Activated CD4-positive, alpha-beta memory T cell treated with anti-CD3 and anti-CD28 coated beads, Interleukin-2, amount 10 ng/mL, durations not matched to agents 7 days and 5 days (primary cell): ENCODE results near the gene RRP8. TPM values are rescaled to one million over a fixed set of nuclear protein-coding genes. Genes with fewer than 3 reads are reported as not detected.

Experiments used
- CTCF ChIA-PET: fragments of 350-600 bp; sonication (Branson Sonifier 250); formaldehyde crosslinking; loops from one replicate; lab custom pipeline; 2021; ENCODE audit warnings: antibody characterized with exemption, inconsistent platforms; lab: Charles Lee
- POLR2A ChIA-PET: fragments of 350-600 bp; sonication (Branson Sonifier 250); formaldehyde crosslinking; loops from one replicate; lab custom pipeline; 2021; ENCODE audit warnings: antibody characterized with exemption; lab: Charles Lee
- DNase-seq: peaks from one replicate; pipeline ENCODE4 v3.0.0-alpha.2; 2020
- H3K27ac Mint-ChIP-seq: one replicate; pipeline ENCODE4 v1.8.0; 2021; ENCODE audit warnings: mild to moderate bottlenecking, mixed read lengths
- H3K27me3 Mint-ChIP-seq: one replicate; pipeline ENCODE4 v1.8.0; 2021; ENCODE audit warnings: mixed read lengths
- H3K36me3 Mint-ChIP-seq: one replicate; pipeline ENCODE4 v1.8.0; 2021; ENCODE audit warnings: low read depth, mixed read lengths
- H3K4me1 Mint-ChIP-seq: one replicate; pipeline ENCODE4 v1.8.0; 2021; ENCODE audit warnings: mixed read lengths
- H3K4me3 Mint-ChIP-seq: one replicate; pipeline ENCODE4 v1.8.0; 2021; ENCODE audit warnings: mild to moderate bottlenecking, mixed read lengths
- H3K9me3 Mint-ChIP-seq: one replicate; pipeline ENCODE4 v1.8.0; 2021; ENCODE audit warnings: mixed read lengths
- total RNA-seq, 2 experiments: library from RNA; stranded (reverse); gene quantifications; one replicate each; pipeline ENCODE4 v1.2.3, GENCODE V29; 2021

RRP8 gene
- total RNA-seq, 2 experiments from 2014 or later, result 21.8 to 24.4 TPM

DNA sequence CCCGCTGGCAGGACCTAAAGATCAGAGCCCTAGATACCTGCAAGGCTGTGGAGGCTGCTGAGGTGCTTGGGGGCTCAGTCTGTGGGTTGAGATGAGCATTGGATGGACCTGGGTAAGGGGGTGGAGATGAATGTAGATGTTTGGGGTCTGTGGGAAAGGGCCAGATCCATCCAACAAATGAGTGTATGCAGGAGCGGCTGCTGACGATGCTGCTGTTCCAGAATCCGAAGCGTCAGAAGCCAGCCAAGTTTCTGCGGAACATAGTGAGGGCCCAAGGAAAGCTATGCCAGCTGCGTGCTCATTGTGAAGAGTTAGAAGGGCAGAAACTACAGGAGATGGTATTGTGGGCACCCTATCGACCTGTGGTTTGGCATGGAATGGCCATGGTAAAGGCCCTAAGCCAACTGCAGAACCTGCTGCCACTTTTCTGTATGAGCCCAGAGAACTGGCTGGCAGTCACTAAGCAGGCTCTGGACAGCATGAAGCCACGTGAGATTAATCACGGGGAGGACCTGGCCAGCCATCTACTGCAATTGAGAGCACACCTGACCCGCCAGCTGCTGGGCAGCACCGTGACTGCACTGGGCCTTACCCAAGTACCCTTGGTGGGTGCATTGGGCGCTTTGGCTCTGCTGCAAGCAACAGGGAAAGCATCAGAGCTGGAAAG is 36.6 kb downstream of the RRP8 start:
- Mint-ChIP-seq H3K36me3 (no peaks in the 10 kb centered on the region), H3K4me3 (no peak overlapping the region), H3K9me3 (no peaks in the 10 kb centered on the region), H3K4me1 (no peaks in the 10 kb centered on the region), H3K27ac (no peak overlapping the region), H3K27me3 (no peaks in the 10 kb centered on the region)
- ChIA-PET CTCF (no interaction called here), POLR2A (no interaction called here)
- no peak for DNase-seq

DNA sequence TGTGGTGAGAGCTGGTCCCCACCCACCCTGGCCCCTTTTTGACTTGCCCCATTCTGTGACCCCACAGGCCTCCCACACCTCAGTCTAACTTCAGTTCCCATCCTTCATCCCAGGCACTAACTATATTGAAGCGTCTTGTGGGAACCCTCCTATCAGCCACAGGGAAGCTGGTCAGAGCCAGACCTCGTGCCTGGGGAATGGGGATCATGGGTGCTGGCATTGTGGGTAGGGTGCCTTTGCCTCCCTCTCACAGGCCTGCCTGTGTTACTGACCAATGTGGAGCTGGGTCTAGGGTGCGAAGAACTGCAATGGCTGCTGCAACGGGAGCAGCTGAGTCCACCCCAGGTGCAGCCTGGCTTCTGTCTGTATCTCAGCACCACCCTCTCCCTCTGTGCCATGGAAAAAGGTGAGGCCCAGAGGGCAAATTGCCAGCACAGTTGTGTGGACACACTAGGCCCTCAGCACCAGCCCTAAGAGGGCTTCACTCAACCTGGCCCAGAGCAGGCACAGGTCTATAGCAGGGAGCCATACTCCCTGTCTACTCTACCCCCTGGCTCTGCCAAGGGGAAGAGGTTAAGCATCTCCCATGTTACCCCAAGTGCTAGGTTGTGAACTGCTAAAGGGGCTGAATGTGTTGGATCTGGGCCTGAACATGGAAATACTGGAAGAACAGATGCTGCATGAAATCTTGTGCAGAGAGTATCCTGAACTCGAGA is 37.3 kb downstream of the RRP8 start:
- Mint-ChIP-seq H3K36me3 (no peaks in the 10 kb centered on the region), H3K9me3 (no peaks in the 10 kb centered on the region), H3K27ac (no peak overlapping the region), H3K27me3 (no peaks in the 10 kb centered on the region), H3K4me3 (no peak overlapping the region), H3K4me1 (no peaks in the 10 kb centered on the region)
- ChIA-PET CTCF (interaction anchor here (1.2 kb wide), 1 partner anchor 117 kb away, joined by 3 read pairs; the partner anchor contains the start of gene MRPL17), POLR2A (no interaction called here)
- no peak for DNase-seq

DNA sequence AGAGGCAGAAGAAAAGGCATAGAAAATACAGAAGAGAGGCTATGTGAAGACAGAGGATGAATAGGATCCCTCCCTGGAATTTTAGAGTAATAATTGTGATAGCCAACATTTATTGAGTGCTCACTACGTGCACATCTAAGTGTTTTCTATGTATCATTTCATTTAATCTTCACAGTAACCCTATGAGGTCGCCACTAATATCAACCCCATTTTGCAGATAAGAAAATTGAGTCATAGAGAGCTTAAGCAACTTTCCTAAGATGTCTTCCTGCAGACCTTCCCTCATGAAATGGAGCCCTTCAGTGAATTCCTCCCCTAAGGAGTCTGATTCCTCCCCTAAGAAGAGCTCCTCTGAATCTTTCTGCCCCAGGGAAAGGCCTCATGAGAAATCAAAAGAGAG is 38.1 kb downstream of the RRP8 start:
- Mint-ChIP-seq H3K4me3 (no peak overlapping the region), H3K4me1 (no peaks in the 10 kb centered on the region)
- CTCF ChIA-PET, result interaction anchor here (1.2 kb wide), 1 partner anchor 118 kb away, joined by 3 read pairs; the partner anchor contains the start of gene MRPL17

DNA sequence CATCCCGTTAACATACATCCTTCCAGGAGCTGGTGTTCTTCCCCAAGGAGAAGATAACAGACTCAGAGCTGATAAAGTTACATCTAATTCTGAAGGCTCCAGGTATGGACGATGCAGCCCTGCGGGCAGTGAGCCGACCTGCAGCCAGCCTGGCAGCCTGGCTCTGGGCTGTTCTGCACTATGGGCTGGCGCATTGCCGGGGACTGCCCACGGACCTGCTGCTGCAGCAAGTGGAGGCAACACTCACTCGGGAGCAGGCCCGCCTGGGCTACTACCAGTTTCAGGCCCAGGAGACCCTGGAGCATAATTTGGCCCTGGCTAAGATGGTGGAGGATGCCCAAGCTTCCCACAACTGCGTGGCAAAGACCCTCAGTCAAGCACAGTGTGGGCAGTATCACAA is 39.7 kb downstream of the RRP8 start:
- no peaks in the 10 kb centered on the region for H3K4me1 Mint-ChIP-seq
- ChIA-PET POLR2A (no interaction called here), CTCF (no interaction called here)
- no peaks in the 10 kb centered on the region for H3K36me3 Mint-ChIP-seq
- H3K9me3 Mint-ChIP-seq, result no peaks in the 10 kb centered on the region
- no peak for DNase-seq
- no peak overlapping the region for H3K27ac Mint-ChIP-seq
- no peaks in the 10 kb centered on the region for H3K27me3 Mint-ChIP-seq
- H3K4me3 Mint-ChIP-seq, result no peak overlapping the region

More for the DNA sequence above, 38.1 kb downstream of the RRP8 start:
- H3K27me3 Mint-ChIP-seq, result no peaks in the 10 kb centered on the region
- no peak overlapping the region for H3K27ac Mint-ChIP-seq
- H3K36me3 Mint-ChIP-seq, result no peaks in the 10 kb centered on the region
- POLR2A ChIA-PET, result no interaction called here
- no peak for DNase-seq
- no peaks in the 10 kb centered on the region for H3K9me3 Mint-ChIP-seq

DNA sequence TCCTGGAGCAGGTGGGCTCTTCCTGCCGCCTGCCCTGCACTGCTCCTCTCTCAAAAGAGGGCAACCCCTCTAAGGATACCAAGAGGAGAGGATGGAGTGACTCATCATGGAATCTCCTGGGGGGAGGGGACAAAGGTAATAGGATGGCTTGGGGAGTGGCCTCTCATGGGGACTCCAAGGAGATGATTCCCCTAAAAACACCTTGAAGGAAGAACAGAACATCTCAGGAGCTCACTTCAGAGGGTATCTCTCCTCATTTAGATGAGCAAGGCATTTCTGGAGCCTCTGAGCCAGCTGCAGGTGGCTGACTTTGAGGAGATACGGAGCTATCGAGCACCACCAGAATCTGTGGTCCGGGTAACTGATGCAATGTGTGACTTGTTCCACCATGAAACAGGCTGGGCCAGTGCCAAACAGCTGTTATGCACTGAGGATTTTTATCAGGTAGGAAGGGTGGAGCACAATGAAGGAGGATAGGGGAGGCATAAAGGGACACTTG is 40.2 kb downstream of the RRP8 start:
- ChIA-PET POLR2A (no interaction called here), CTCF (no interaction called here)
- Mint-ChIP-seq H3K36me3 (no peaks in the 10 kb centered on the region), H3K27me3 (no peaks in the 10 kb centered on the region), H3K4me3 (no peak overlapping the region), H3K4me1 (no peaks in the 10 kb centered on the region), H3K27ac (no peak overlapping the region), H3K9me3 (no peaks in the 10 kb centered on the region)
- DNase-seq, result no peak

DNA sequence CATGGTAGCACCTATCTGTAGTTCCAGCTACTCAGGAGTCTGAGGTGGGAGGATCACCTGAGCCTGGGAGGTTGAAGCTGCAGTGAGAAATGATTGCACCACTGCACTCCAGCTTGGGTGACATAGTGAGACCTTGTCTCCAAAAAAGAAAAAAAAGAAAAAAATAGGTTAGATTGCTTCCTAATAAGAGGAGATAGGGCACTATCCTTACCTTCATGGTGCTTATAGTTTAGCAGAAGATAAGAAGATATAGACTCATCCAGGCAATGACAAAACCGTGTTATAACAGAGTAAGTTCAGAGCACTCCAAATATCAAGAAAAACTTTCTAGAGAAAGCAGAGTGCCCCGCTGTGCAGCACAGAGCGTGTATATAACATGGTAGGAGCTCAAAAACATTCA is 42.1 kb downstream of the RRP8 start:
- CTCF ChIA-PET, result no interaction called here
- Mint-ChIP-seq H3K9me3 (no peaks in the 10 kb centered on the region), H3K4me3 (no peak overlapping the region), H3K36me3 (no peaks in the 10 kb centered on the region), H3K4me1 (no peaks in the 10 kb centered on the region), H3K27ac (no peak overlapping the region), H3K27me3 (no peaks in the 10 kb centered on the region)
- POLR2A ChIA-PET, result no interaction called here
- DNase-seq, result no peak

DNA sequence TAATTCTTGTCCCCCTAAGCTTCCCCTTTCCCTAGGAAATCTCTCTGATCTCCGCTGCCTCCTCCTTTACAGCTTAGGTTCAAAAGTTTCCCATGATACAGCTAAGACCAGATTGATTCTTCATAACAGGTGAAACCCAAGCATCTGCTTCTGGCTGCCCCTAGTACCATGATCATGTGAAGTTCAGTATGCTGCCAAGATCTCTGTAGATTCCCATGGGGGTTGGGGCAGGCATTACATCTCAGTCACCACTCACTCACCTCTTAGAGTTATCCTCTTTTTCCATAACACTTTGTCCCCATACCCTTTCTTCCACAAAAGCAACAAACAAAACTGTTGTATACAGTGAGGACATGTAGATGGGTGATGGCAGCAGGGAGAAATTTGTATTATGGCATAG is 44.0 kb downstream of the RRP8 start:
- Mint-ChIP-seq H3K9me3 (no peaks in the 10 kb centered on the region), H3K27me3 (no peaks in the 10 kb centered on the region), H3K36me3 (no peaks in the 10 kb centered on the region), H3K4me1 (no peaks in the 10 kb centered on the region), H3K27ac (no peak overlapping the region), H3K4me3 (no peak overlapping the region)
- ChIA-PET CTCF (interaction anchor here (1.7 kb wide), 1 partner anchor 29 kb away, joined by 3 read pairs; no protein-coding TSS in a partner anchor), POLR2A (no interaction called here)
- no peak for DNase-seq

DNA sequence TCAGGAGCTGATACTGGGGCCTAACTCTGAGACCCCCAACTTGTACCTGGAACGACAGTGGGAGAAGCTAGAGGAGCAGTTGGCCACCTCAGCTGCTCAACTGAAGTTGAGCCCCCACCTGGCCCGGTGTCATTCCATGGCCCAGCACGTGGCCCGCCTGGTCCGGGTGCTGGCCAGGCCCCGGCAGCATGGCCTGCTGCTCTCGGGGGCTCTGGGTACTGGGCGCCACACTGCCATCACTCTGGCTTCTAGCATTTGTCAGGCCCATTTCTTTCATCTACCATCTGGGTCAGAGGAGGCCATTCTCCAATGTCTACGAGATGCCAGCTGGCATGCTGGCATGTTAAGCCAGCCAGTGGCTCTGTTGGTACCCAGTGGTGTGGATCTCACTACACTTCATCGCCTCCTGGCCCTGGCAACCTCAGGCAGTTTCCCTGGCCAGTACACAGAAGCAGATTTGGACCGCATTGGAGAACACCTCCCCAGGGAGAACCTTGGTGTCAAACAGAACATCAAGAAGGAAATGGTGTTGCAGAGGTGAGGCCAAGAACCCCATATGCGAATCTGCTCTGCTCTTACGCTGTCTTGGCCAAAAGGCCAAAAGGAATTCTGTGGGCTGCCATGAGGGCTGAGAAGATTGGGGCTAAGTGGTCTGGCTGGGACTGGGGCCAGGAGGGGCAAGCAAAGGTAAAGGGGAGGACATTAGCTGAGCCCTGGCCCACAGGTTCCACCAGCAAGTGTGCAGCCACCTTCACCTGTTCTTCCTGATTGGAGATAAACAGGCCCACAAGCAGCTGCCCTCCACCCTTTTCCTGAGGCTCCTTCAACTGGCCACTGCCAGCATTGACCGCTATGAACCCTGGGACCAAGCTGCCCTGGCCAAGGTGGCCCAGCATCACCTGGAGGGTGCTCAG is 45.4 kb downstream of the RRP8 start:
- DNase-seq, result no peak
- no peaks in the 10 kb centered on the region for H3K36me3 Mint-ChIP-seq
- no peaks in the 10 kb centered on the region for H3K27me3 Mint-ChIP-seq
- POLR2A ChIA-PET, result no interaction called here
- no peaks in the 10 kb centered on the region for H3K4me1 Mint-ChIP-seq
- CTCF ChIA-PET, result no interaction called here
- H3K27ac Mint-ChIP-seq, result no peak overlapping the region
- no peaks in the 10 kb centered on the region for H3K9me3 Mint-ChIP-seq
- no peak overlapping the region for H3K4me3 Mint-ChIP-seq

DNA sequence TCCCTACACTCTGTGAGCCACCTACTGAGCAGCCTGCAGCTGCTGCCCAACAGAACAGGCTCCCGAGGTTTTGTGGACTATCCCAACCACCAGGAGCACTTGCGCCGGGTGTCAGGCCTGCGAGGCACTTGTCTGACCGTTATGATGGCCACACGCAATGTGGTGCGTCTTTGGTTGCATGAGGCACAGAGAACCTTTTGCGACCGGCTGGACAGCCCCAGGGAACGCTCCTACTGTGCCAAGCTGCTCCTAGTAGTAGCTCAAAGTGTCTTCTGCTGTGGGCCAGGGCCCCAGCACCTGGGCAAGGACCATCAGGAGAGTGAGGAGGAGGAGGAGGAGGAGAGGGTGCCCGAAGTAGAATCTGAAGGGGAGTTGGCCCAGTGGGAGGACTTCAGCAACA is 46.4 kb downstream of the RRP8 start:
- Mint-ChIP-seq H3K9me3 (no peaks in the 10 kb centered on the region), H3K27ac (no peak overlapping the region), H3K4me1 (no peaks in the 10 kb centered on the region), H3K36me3 (no peaks in the 10 kb centered on the region), H3K4me3 (no peak overlapping the region), H3K27me3 (no peaks in the 10 kb centered on the region)
- ChIA-PET POLR2A (no interaction called here), CTCF (no interaction called here)
- DNase-seq, result no peak

DNA sequence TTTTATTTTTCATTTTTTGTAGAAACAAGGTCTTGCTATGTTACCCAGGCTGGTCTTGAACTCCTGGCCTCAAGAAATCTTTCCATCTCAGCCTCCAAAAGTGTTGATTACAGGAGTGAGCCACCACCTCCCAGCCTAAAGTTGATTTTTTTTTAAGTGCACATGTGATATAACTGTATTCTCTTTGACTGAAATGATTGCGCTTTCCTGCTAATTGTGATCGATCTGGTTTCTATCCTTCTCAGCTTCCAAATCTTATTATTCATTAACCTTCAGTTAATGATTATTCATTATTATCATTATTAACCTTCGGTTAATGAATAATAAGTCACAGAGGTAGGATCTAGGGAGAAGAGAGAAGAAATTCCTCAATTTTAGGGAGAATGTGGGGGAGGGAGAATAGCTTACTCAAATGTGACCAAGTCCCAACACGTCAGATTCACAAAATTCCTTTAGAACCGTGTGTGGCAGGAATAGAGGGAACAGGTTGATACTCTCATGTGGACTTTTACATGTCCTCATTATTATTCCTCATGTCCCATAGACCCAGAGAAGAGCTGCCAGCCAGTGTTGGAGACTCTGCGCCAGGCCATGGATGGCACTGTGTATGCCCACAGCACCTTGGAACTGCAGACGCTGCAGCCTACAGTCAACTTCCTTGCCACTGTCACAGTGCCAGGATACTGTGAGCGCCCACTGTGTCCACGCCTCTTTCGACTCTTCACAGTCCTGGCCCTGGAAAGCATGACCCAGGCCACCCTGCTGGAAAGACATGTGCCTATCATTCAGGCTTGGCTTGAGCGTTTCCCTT is 47.1 kb downstream of the RRP8 start:
- Mint-ChIP-seq H3K9me3 (no peaks in the 10 kb centered on the region), H3K4me1 (no peaks in the 10 kb centered on the region), H3K27ac (no peak overlapping the region), H3K27me3 (no peaks in the 10 kb centered on the region), H3K36me3 (no peaks in the 10 kb centered on the region), H3K4me3 (no peak overlapping the region)
- CTCF ChIA-PET, result no interaction called here
- DNase-seq, result no peak
- POLR2A ChIA-PET, result no interaction called here

DNA sequence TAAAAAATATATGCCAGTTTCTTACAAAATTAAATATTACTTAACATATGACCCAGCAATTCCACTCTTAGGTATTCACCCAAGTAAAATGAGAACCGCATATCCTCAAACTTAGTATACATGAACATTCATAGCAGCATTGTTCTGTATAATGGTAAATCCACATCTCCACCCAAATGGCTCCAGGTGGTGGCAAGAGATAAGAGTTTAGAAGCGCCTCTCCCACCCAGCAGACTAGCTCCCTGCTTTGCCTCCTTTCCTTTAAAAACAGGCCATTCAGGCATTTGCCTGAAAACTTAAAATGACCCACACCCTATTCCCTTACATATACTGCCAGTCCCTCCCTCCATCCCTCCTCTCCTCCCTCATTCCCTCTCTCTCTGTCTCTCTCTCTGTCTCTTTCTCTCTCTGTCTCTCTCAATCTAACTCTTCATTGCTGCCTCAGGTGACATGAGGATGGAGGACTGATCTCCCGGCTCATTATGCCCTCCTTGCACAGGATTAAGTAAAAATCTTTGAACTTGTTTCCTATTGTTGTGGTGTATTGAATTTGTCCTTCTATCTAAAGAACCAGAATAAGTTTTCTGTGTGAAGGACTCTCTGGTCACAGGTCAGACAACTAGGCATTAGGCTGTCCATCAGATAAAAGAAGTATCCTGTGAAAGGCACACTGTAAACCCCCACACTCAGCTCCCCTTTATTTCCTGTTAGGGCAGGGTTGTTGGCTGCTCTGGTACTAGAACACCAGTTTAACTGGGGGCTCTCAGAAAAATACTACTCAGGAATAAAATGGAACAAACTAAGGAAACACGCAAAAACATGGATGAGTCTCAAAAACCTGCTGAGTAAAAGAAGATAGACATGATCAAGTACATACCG is 48.3 kb downstream of the RRP8 start:
- Mint-ChIP-seq H3K4me1 (no peaks in the 10 kb centered on the region), H3K27me3 (no peaks in the 10 kb centered on the region), H3K4me3 (no peak overlapping the region), H3K27ac (no peak overlapping the region), H3K36me3 (no peaks in the 10 kb centered on the region), H3K9me3 (no peaks in the 10 kb centered on the region)
- POLR2A ChIA-PET, result no interaction called here
- DNase-seq, result no peak
- CTCF ChIA-PET, result no interaction called here

DNA sequence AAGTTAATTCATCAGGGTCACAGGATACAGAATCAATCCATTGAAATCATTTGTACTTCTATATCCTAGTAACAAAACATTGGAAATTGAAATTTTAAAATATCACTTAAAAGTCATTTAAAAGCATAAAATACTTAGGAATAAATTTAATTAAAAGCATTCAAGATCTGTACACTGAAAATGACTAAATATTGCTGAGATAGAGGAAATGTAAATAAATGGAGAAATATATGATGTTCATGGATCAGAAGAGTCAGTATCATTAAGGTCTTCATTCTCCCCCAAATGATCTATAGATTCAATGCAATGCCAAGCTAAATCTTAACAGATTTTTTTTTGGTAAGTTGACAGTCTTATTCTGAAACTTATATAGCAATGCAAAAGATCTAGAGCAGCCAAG is 49.8 kb downstream of the RRP8 start:
- Mint-ChIP-seq H3K4me1 (no peaks in the 10 kb centered on the region), H3K9me3 (no peaks in the 10 kb centered on the region), H3K27ac (no peak overlapping the region), H3K27me3 (no peaks in the 10 kb centered on the region), H3K36me3 (no peaks in the 10 kb centered on the region), H3K4me3 (no peak overlapping the region)
- ChIA-PET POLR2A (no interaction called here), CTCF (interaction anchor here (1.1 kb wide), 1 partner anchor 22 kb away, joined by 3 read pairs; no protein-coding TSS in a partner anchor)
- DNase-seq, result no peak
